Hindlimb muscle (tissue), 1 donor: Measurements from ENCODE around the gene RALGAPA2. TPM values are rescaled to one million over a fixed set of nuclear protein-coding genes. Genes with fewer than 3 reads are reported as not detected.

ENCODE experiments used
- DNase-seq: peaks from one replicate; pipeline ENCODE4 v3.0.0-alpha.2; 2013
- polyA plus RNA-seq: library from polyadenylated mRNA; unstranded; fragments of 120-200 nt; gene quantifications from one replicate; pipeline ENCODE4 v1.2.1, GENCODE V29; 2013; ENCODE audit not compliant: insufficient read length

RALGAPA2 gene
- polyA plus RNA-seq, 1 donor, result 10.9 TPM

DNA sequence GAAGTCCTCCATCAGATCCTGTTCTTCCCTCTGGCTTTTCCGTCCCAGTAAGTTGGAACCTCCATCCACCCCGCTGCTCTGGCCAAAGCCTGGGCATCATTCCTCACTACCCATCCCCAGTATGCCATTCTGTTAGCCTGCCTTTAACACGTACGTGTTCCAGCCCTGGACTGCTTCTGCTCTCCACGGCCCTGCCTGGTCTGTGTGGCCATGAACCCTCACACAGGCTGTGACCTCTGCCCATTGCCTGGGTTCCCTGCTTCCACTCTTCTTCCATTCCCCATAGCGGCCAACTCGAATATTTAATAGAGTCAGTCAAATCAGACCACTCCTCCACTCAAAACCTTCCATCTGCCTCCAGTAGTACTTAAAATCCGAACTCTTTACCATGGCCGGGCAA is 29.4 kb downstream of the RALGAPA2 start:
- no peak for DNase-seq

DNA sequence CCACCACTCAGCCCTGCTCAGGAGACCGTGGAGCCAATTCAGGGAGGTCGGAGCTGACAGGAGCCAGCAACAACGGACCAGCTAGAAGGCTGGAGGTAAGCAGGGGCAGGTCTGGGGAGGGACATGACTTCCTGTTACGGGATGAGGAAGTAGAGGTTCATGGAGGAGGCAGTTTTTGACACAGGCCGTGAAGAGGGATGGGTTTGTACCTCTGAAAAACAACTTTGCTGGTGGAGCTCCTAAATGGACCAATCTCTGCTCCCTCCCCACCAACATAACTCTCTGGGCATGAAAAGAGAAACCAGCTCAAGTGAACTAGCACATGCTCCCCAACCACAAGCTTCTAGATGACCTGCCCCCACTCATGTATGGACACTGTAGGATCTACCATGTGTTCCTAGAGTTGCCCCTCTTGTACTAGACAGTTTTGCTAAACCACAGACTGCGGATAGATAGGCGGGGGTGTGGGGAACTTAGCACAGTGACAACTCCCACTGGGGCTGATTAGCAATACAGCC is 31.4 kb downstream of the RALGAPA2 start:
- no peak for DNase-seq

DNA sequence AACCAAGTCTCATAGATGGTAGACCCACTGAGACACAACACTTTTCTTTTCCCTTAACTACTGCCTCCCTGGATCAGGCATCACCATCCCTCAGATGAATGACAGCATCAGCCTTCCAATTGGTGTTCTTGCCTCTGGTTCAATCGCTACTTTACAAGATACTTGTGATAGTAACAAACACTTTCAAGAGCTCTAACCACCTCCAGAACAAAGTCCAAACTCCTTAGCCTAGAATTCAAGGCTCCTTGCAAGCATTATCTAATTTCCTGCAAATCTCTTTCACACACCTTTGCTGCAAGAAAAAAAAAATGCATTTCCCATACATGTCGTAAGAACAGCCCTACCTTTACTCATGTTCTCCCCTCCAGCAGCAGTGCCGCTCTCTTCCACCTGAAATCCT is 33.1 kb downstream of the RALGAPA2 start:
- no peak for DNase-seq

DNA sequence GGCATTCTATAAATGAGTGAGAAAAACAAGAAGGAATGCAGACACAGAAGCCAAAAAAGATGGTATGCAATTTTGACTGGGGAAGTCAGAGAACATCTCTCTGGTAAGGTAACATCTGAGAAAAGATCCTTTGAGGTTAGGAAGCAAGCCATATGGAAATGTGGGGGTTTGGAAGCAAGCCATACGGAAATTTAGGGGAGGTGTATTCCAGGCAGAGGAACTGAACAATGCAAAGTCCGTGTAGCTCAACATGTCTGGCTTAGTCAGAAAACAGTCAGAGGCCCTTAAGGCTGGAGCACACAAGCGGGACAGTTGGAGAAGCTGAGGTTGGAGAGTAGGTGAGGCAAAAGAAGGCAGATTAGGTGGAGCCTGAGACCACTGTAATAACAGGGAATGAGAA is 35.3 kb downstream of the RALGAPA2 start:
- DNase-seq, result no peak

DNA sequence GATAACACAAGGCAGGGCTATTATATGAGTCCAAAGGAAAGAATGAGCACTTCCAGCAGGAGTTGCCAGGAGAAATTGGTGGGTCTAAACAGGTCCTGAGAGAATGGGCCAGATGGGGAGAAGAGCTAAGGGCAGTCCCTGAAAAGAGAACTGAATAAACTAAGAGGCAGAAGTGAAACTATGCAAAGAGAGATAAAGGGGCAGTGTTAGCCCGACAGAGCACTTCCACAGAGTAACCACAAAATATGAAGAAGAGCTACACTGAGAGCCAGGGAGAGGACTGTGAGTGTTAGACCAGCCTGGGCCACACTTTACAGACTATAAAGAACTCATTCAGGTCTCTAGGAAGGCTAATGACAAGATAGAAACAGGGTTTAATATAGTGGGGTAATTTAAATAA is 43.8 kb downstream of the RALGAPA2 start:
- no peak for DNase-seq

DNA sequence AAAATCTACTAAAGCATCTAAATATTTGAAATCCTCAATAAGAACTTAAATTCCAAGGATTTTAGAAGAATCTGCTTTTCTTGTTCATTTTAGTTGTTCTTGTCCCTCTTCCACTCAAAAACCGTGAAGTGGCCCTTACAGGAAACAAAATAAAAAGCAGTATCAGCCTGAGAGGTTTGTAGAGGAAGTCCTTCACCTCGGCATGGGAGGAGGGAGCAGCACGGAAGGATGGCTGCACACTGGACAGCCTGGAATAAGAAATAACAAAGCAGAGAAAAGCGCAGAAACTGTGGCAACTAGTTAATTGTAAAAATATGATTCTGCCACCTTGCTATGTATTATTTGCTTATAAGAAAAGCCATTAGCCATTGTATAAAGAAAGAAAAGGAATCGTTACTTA is 46.1 kb downstream of the RALGAPA2 start:
- no peak for DNase-seq

DNA sequence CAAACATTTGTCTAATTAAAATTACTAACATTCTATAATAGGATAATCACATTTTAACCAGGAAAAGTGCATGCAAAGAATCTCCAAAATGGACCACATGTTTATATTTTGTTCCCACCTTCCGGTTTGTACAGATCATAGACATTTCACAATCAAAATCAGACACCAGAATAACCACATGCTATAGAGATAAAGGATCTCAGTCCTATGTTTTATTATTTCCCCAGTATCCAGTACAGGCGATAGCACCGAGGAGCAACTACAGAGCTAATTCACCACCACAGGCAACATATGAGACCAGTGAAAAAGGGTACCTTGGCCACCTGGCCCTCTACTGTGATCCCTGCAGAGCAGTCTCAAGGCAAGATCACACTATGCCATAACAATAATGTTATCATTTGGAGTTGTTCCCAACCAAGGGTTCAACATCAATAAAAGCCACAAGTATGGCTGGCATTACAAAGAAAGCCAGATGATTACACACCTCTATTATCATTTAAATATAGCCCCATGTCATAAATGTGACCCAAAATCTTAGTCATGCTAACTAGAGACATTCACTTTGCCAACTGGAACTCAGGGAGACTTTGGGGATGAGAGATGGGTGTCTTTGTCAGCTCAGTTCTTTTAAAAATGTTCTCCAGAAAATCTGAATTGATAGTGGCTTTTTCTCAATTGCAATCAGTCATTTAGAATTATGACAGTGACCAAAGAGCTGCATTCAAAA is 46.7 kb downstream of the RALGAPA2 start:
- DNase-seq, result no peak

DNA sequence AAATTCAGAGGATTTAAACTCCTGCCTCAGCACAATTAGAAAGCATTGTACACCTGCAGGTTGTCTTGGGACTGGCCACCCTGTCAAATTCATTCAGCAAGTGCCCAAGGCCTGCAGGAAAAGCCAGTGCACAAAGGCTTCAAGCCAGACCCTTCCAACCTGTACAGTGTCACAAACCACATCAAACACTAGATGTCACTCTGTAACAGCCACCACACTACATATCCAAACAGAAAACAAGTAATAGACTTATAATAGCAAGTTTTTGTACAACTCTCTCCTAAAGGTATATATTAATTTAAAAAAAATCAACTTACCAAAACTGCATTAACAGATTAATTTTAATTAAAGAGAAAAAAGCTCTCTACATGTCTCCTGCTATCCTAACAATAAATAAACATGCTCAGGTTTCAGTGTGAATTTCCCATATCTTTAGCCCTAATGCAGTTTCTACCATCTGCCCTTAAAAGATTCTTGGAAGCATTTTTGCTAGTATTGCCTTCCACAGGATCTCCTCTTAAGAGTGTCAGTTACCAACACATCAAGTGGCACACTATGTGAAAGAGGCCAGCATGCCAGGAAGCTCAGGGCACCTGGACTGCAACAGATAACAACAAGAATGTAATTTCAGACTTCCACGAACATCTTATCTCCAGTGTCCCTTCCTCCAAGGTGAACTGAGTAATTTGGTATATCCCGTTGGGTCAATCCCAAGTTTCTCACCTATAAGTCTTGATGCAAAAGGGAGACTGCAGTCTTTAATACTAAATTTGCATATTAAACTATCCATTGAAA is 47.5 kb downstream of the RALGAPA2 start:
- peak; percentile 34 for DNase-seq

DNA sequence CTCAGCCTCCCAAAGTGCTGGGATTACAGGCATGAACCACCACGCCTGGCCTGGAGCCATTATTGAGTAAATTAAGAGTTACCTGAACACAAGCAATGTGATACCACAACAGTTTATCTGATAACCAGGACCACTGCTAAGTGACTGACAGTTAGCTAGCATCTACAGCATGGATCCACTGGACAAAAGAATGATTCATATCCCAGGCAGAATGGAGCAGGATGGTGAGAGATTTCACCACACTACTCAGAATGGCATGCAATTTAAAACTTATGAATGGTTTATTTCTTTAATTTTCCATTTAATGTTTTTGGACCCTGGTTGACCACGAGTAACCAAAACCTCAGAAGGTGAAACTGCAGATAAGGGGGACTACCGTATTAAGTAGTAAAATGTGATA is 48.6 kb downstream of the RALGAPA2 start:
- DNase-seq, result no peak

DNA sequence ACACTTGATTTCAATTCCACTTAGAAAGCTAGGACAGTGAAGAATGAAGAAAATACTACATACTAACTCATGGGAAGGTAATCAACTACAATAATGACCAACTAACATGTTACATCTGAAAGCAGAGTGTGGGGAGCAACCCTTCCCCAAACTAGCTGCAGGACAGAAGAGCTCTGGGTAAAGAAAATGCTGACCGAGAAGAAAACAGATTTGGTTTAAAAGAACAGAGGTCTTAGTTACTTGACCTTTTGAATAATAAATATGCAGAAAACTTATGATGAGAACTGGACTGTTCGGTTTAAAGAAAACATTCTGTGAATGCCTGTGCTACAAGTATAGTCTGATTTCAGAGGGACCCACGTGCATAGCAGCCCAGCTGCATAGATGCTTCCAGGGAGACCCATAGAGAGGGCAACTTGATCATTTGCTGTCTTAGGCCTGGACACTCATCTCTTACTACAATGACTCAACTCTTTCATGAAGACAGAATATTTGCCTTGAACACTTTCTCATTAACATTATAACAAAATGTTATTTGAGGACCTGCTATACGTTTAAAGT is 53.5 kb downstream of the RALGAPA2 start:
- DNase-seq, result no peak

DNA sequence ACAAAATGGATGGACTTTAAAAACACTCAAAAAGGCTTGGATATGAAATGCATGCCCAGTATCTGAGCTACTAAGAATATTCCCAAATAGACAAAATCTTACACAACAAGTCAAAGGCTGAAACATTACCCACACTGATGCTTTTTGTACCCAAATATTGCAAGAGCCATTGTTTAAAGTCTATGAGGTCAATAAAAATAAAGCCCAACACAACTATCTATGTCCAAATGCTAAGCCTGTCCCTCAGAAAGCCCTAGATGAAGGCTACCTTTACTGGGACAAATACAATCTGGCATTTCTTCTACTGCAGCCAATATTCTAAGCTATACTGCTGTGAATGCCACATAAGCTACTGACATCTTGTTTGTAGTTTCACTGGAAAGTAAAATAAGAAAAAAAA is 54.3 kb downstream of the RALGAPA2 start:
- no peak for DNase-seq

DNA sequence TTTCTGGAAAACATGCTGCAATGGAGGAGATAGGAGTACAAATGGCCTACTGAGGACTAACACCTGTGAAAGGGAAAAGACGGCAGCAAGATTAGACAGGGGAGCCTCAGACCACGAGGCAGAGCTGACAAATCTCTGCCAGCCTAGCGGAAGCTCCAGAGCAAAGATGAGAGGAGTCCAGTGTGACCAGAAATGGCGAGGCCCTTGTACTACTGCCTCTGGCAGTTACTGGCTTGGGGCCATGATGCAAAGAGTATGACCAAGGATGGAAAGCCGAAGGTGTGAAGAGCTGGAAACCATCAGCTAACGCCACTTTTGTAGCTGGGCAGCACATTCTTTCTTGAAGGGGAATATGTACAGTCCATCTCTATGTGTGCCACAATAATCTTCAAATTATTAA is 55.4 kb downstream of the RALGAPA2 start:
- no peak for DNase-seq

DNA sequence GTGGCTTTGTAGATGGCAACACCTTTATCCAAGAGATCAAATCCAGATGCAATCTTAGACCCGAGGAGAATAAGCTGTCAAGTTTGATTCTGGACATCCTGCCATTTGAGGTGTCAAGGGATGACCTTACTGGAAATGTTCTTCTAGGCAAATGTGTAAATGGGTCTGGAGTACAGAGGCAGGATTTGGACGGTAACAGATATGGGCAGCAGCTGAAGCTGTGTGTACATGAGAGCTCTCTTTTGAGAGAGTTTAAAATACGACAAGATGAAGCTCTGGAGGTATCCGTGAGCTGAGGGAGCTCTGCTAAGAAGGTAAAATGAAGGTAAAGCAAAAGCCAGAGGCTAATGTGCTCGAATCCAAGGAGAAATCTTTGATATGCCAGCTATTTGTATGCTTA is 56.6 kb downstream of the RALGAPA2 start:
- no peak for DNase-seq

DNA sequence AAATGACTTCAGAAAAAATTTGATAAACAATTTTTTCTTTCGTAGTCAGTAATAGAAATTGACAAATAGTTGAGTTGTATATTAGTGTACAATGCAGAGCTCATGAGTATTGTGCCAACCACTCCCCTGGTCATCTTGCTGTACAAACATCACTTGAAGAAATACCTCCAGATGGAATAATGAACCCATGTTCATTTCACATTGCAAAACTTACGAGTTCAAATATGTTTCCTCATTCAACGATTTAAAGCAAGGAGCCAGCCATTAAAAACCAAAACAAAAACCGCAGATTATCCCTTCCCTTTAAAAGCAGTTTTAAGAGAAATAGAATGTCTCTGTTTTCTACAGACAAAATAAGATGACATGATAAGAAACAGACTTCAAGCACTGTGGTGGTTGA is 62.5 kb downstream of the RALGAPA2 start:
- DNase-seq, result no peak

DNA sequence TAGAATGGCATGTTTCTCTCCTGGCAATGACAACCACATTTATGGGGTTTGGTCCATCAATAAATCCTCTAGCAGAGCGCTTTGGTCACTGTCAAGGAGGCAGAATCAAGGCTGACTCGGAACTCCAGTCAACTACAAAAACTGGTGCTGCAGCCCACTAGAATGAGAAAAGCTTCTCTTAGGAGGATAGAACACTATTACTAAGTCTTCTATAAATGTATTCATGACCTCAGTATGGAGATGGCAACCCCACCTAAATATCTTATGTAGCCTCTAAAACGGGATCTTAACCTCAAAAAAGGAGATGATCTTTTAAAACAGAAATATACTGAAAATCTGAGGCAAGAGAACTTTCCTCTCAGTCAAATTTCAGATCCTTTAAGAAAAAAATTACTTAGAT is 68.5 kb downstream of the RALGAPA2 start:
- DNase-seq, result no peak

DNA sequence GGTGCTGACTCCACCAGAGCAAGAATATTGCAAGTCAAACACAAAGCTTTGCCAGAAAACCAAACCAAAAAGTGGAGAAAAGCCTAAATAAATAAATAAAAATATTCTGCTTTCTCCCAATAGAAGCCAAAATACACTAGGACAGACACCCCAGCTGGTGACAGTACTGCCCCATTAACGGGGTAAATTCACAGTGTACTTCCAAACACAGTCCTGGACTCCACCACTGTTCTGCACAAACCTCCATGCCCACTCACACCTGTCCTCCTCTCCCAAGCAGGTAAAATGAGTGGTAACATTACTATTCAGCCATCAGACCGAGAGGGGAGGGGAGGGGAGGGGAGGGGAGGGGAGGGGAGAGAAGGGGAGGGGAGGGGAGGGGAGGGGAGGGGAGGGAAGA is 70.7 kb downstream of the RALGAPA2 start:
- no peak for DNase-seq

DNA sequence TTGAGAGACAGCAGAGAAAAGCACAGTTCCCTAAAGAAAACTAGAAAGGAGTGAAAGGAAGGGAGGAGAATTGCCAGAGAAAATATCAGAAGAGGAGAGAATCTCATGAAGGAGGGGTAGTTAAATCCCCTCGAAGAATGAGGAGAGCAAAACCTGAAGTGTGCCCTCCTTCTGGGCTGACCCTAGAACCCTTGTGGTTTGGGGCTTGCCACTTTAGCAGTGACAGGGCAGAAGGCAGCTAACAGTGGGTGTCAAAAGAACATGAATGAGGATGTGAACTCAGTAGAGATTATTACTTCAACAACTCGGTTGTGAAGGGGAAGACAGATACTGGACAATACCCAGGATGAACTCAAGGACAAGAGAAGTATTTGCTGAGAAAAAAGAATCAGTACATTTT is 73.6 kb downstream of the RALGAPA2 start:
- DNase-seq, result no peak

DNA sequence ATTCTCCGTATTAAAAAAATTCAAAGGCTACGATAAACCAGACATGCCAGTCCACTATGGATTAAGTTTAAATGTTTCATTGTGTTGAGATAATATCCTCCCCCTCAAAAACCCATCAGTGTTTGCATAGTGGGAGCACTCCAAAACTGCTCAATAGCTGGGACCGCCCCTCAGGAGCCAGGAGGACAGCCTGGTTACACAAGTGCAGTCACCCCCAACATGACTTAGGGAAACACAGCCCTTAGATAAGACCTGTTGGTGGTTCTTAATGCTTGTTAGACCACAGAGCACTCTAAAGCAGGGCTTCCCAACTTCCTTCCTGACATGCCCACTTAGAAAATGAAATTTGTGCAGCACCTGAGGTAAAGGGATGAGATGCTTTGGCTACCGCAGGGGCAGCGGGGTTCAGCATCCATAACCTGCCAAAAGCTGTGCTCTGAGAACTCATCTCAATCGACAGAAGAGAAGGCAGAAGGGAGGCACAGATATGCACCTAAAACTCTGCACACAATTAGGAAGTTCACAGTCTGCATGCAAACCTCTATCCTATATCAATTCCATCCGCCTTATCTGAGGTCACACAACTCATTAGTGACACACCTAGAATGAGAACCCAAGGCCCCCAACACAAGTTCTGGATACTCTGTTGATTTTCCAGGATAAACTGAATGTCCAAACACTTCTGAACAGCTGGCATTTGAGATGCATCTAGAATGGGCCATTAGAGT is 74.3 kb downstream of the RALGAPA2 start:
- no peak for DNase-seq

DNA sequence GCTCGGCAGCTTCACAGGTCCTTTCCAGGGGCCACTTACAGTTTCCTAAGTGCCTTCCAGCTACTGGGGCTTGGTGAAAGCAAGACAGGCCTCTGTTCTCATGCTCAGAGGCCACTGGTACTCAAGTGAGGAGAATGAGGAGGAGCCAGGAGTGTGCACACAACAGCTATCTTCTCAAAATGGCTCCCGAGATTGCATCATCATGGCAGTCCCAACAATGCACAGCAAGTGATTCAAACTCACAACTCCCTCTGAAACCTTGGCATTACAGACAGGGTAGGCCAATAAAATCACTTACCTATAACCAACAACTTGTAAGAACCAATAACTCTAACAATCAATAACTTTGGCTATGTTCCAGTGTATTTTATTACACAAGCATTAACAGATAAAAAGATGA is 77.4 kb downstream of the RALGAPA2 start:
- no peak for DNase-seq

DNA sequence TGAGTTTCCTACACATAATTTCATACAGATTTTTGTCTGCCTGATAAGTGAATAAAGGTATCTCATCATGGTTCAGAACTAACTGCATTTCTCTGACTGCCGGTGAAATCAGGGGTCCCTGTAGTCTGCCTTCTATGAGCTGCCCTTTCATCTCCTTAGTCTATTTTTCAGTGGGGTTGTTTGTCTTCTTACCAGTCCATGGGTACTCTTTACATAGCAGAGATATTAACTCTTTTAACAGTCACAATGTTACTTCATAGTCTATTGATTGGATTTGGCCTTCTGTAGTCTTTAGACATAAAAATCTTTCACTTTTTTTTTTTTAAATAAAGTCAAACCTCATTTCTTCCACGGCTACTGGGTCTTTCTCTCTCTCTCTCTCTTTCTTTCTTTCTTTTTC is 79.8 kb downstream of the RALGAPA2 start:
- DNase-seq, result no peak

DNA sequence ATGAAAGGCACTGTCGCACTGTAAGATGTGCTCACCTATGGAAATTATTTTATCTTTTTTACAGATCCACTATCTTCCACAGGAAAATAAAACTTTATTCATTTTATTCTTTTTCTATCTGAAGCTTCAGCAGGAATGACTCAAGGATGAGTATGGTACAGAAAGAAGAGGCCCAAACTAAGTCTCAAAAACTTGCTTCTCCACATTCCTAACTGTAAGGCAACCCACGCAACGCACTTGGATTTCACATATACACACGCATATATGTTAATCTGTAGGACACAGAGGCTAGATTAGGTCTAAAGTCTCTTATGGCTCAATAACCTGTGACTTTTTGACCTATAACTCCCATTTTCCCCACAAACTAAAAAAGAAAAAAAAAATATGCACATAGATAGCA is 81.9 kb downstream of the RALGAPA2 start:
- no peak for DNase-seq

DNA sequence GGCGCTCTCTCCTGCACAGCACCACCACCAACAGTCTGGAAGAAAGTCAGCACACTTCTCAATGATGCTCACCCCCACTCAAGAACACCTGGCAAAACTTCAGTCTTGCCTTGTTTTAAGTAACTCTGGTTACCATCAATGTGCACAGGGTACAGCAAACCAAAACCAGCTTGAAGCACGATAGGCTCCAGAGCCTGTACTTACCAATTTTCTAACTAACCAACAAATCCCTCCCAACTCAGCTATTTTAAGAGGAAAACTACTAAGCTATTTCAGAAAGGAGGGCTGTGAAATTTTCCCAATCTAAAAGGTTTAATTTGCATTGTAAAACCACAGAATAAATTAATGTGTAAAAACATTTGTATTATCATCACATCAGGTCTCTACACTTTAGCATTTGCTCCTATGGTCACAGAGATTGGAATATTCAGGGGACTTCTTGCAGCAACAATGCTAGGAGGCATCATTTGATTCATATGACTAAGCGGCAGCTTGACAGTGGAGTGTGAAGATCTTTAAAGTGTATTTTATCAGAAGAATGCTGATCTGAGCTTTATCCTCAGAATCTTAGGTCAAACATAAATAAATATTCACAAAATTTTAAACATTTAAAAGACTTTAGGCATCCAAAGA is 82.8 kb downstream of the RALGAPA2 start:
- no peak for DNase-seq

DNA sequence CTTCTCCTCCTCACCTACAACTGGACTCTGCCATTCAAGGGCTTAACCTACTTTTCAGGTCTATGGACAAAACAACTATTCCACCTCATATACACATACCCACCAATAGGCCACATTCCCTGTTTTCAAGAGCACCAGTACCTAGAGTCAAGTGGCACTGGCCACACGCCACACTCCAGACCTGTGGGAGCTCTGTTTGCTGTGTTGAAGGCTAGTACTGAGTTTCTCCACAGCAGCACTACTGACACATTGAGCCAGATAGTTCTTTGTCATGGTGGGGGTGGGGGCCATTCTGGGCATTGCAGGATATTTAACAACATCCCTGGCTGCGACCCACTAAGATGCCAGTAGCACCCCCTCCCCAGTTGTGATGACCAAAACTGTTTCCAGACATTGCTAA is 84.1 kb downstream of the RALGAPA2 start:
- DNase-seq, result no peak
